IPS-11a (cell line): ENCODE data around the gene SLC8A2.

Experiments
- H3K4me3 ChIP-seq: one replicate; pipeline ENCODE4 v1.5.1; 2013; ENCODE audit warnings: low read depth, low read length, control low read depth

The SLC8A2 gene

GRCh38 chr19:47503130-47503825, 31.6 kb upstream of the SLC8A2 start:
- H3K4me3 ChIP-seq: no peak overlapping the region

GRCh38 chr19:47499863-47500830, 28.5 kb upstream of the SLC8A2 start:
- H3K4me3 ChIP-seq: no peak overlapping the region

GRCh38 chr19:47499371-47499770, 27.7 kb upstream of the SLC8A2 start:
- no peak overlapping the region for H3K4me3 ChIP-seq

- H3K4me3 ChIP-seq: no peak overlapping the region
Observed at GRCh38 chr19:47498561-47498960, 26.9 kb upstream of the SLC8A2 start.

- H3K4me3 ChIP-seq: no peak overlapping the region
Observed at GRCh38 chr19:47497821-47498520, 26.3 kb upstream of the SLC8A2 start.

GRCh38 chr19:47497050-47497766, 25.5 kb upstream of the SLC8A2 start:
- no peak overlapping the region for H3K4me3 ChIP-seq

GRCh38 chr19:47495478-47496372, 24.0 kb upstream of the SLC8A2 start:
- H3K4me3 ChIP-seq: no peak overlapping the region

GRCh38 chr19:47494729-47495128, 23.0 kb upstream of the SLC8A2 start:
- H3K4me3 ChIP-seq: no peak overlapping the region

- H3K4me3 ChIP-seq: no peak overlapping the region
Observed at GRCh38 chr19:47494211-47494547, 22.5 kb upstream of the SLC8A2 start.

- no peak overlapping the region for H3K4me3 ChIP-seq
Observed at GRCh38 chr19:47493378-47494210, 21.9 kb upstream of the SLC8A2 start.

GRCh38 chr19:47492571-47493377, 21.1 kb upstream of the SLC8A2 start:
- H3K4me3 ChIP-seq: no peak overlapping the region

GRCh38 chr19:47492137-47492533, 20.4 kb upstream of the SLC8A2 start:
- no peak overlapping the region for H3K4me3 ChIP-seq

- no peak overlapping the region for H3K4me3 ChIP-seq
Observed at GRCh38 chr19:47491358-47492136, 19.9 kb upstream of the SLC8A2 start.

- no peak overlapping the region for H3K4me3 ChIP-seq
Observed at GRCh38 chr19:47490847-47491246, 19.2 kb upstream of the SLC8A2 start.

- no peak overlapping the region for H3K4me3 ChIP-seq
Observed at GRCh38 chr19:47490031-47490430, 18.3 kb upstream of the SLC8A2 start.

GRCh38 chr19:47489072-47489914, 17.6 kb upstream of the SLC8A2 start:
- no peak overlapping the region for H3K4me3 ChIP-seq
